Panc1 (cell line): Measurements from ENCODE around the gene EHBP1. TPM values are rescaled to one million over a fixed set of nuclear protein-coding genes. Genes with fewer than 3 reads are reported as not detected.

ENCODE experiments used
- ATAC-seq: fragments of 200-7000 bp; cut with Tn5 transposase; 2 replicates; pipeline ENCODE4 v1.9.1; 2020; ENCODE audit warnings: mild to moderate bottlenecking, moderate library complexity
- BruUV-seq: library from RNA; stranded (reverse); fragments of 400-500 nt; replicated peaks from 2 replicates; lab custom pipeline; 2021; lab: Mats Ljungman, UMichigan
- CTCF ChIA-PET: fragments of 300-600 bp; sonication (Branson Sonifier 250); formaldehyde crosslinking; loops from one replicate; lab custom pipeline; 2022; ENCODE audit warnings: antibody characterized with exemption; lab: Charles Lee
- POLR2A ChIA-PET: fragments of 300-600 bp; sonication (Branson Sonifier 250); formaldehyde crosslinking; loops from one replicate; lab custom pipeline; 2022; ENCODE audit warnings: antibody characterized with exemption; lab: Charles Lee
- DNase-seq: peaks from one replicate; pipeline ENCODE4 v3.0.0-alpha.2; 2010; ENCODE audit warnings: low read depth, low spot score
- H3K27ac ChIP-seq: 2 replicates; pipeline ENCODE4 v1.5.1; 2011; ENCODE audit warnings: mild to moderate bottlenecking, low read length, inconsistent platforms
- H3K27me3 ChIP-seq: fragments of 200-500 bp; sonication (Bioruptor generic); 2 replicates; pipeline ENCODE4 v1.6.0; 2014; ENCODE audit warnings: low read length, inconsistent platforms; ENCODE audit not compliant: control insufficient read depth, insufficient read depth
- H3K36me3 ChIP-seq: fragments of 200-500 bp; sonication (Bioruptor generic); 2 replicates; pipeline ENCODE4 v1.5.1; 2014; ENCODE audit warnings: inconsistent platforms, mild to moderate bottlenecking, low read length, moderate library complexity; ENCODE audit not compliant: control insufficient read depth, insufficient read depth
- H3K4me1 ChIP-seq: 2 replicates; pipeline ENCODE4 v1.5.1; 2011; ENCODE audit warnings: inconsistent platforms, mild to moderate bottlenecking, low read length, moderate library complexity; ENCODE audit not compliant: control insufficient read depth, insufficient read depth
- H3K4me3 ChIP-seq, 2 experiments: 2 replicates each; pipeline ENCODE4 v1.5.1; 2011 to 2012; ENCODE audit warnings: low read depth in 2 of 2, low read length in 2 of 2, mild to moderate bottlenecking in 2 of 2, inconsistent platforms in 1 of 2, moderate library complexity in 1 of 2
- H3K9me3 ChIP-seq: fragments of 200-500 bp; sonication (Bioruptor generic); 2 replicates; pipeline ENCODE4 v1.5.1; 2014; ENCODE audit warnings: low read depth, mild to moderate bottlenecking, inconsistent platforms, low read length, moderate library complexity; ENCODE audit not compliant: control insufficient read depth, insufficient read depth
- CTCF ChIP-seq: fragments of 450-650 bp; IDR thresholded peaks from 2 replicates; pipeline ENCODE4 v1.5.1; 2017; ENCODE audit warnings: mild to moderate bottlenecking
- POLR2AphosphoS5 ChIP-seq: IDR thresholded peaks from 2 replicates; pipeline ENCODE4 v1.6.1; 2012; ENCODE audit warnings: mild to moderate bottlenecking, low read depth, low read length, moderate library complexity
- REST ChIP-seq, 2 experiments: IDR thresholded peaks; 2 replicates each; pipeline ENCODE4 v1.6.1; 2011 to 2012; ENCODE audit warnings: low read depth in 2 of 2, control low read depth in 1 of 2, low read length in 1 of 2, mild to moderate bottlenecking in 1 of 2, moderate library complexity in 1 of 2; ENCODE audit not compliant: insufficient read depth in 1 of 2
- SIN3A ChIP-seq: IDR thresholded peaks from 2 replicates; pipeline ENCODE4 v1.6.1; 2012; ENCODE audit warnings: low read depth, mild to moderate bottlenecking, low read length, moderate library complexity, borderline replicate concordance; ENCODE audit not compliant: insufficient read depth
- TCF7L2 ChIP-seq: IDR thresholded peaks from 2 replicates; pipeline ENCODE4 v1.6.1; 2011; ENCODE audit warnings: mild to moderate bottlenecking, low read depth, low read length, inconsistent platforms
- in situ Hi-C: cut with HindIII; loops from 2 replicates; pipeline ENCODE4 v1.10.0; 2016; ENCODE audit warnings: low sequenced_read_pairs, low pct_unique_long_range_greater_than_20kb
- intact Hi-C: fragments of 100-400 bp; cut with micrococcal nuclease; formaldehyde crosslinking; loops from one replicate; pipeline ENCODE4 v1.10.0; 2022; ENCODE audit not compliant: unreplicated experiment
- total RNA-seq: library from RNA; stranded (reverse); gene quantifications from one replicate; pipeline ENCODE4 v1.2.1, GENCODE V29; 2021; ENCODE audit not compliant: unreplicated experiment

The EHBP1 gene
- total RNA-seq, 1 experiment from 2014 or later = 46.1 TPM

GRCh38 chr2:62686012-62686685, 19.4 kb upstream of the EHBP1 start:
- H3K27me3 ChIP-seq = peaks cover 9% of the 10 kb centered on the region
- CTCF ChIA-PET = no interaction called here
- intact Hi-C loops = no loop called here

GRCh38 chr2:62687636-62688035, 17.9 kb upstream of the EHBP1 start:
- intact Hi-C loops = no loop called here
- BruUV-seq = no TSS peak
- Histone ChIP-seq H3K27me3 (peaks cover 9% of the 10 kb centered on the region), H3K4me1 (no peaks in the 10 kb centered on the region), H3K4me3 (no peak overlapping the region), H3K36me3 (no peaks in the 10 kb centered on the region), H3K27ac (no peak overlapping the region), H3K9me3 (no peaks in the 10 kb centered on the region)
- ATAC-seq = no peak
- TF ChIP-seq TCF7L2 = no peak
- TF ChIP-seq CTCF = no peak
- no peak for TF ChIP-seq REST (IDR thresholded peaks at IDR 0.05; ENCODE audit: insufficient read depth in 1 of 2, low read depth in 2 of 2, low read length in 1 of 2)
- no peak for TF ChIP-seq SIN3A
- ChIA-PET POLR2A (no interaction called here), CTCF (no interaction called here)
- no peak for DNase-seq
- in situ Hi-C loops = no loop called here

More at GRCh38 chr2:62686012-62686685, 19.4 kb upstream of the EHBP1 start:
- Histone ChIP-seq H3K36me3 (no peaks in the 10 kb centered on the region), H3K4me3 (no peak overlapping the region), H3K27ac (no peak overlapping the region), H3K4me1 (no peaks in the 10 kb centered on the region), H3K9me3 (no peaks in the 10 kb centered on the region)
- DNase-seq = no peak
- in situ Hi-C loops = no loop called here
- no TSS peak for BruUV-seq
- POLR2A ChIA-PET = no interaction called here
- ATAC-seq = no peak
- TF ChIP-seq CTCF (no peak), TCF7L2 (no peak), POLR2AphosphoS5 (no peak), SIN3A (no peak), REST (IDR thresholded peaks at IDR 0.05; ENCODE audit: insufficient read depth in 1 of 2, low read depth in 2 of 2, low read length in 1 of 2) (no peak)
